HCT116 (cell line): Measurements from ENCODE around the gene EPN1. TPM values are rescaled to one million over a fixed set of nuclear protein-coding genes. Genes with fewer than 3 reads are reported as not detected.

ENCODE experiments used
- ATAC-seq: fragments of 200-7000 bp; cut with Tn5 transposase; 2 replicates; pipeline ENCODE4 v1.9.1; 2020; ENCODE audit warnings: mild to moderate bottlenecking, moderate library complexity
- BruUV-seq: library from RNA; stranded (reverse); fragments of 400-500 nt; replicated peaks from 2 replicates; lab custom pipeline; 2021; lab: Mats Ljungman, UMichigan
- CTCF ChIA-PET: fragments of 300-600 bp; sonication (Branson Sonifier 250); formaldehyde crosslinking; loops from one replicate; lab custom pipeline; 2021; ENCODE audit warnings: antibody characterized with exemption; lab: Charles Lee
- POLR2A ChIA-PET: fragments of 300-600, 350-600 bp; sonication (Branson Sonifier 250); formaldehyde crosslinking; loops from one replicate; lab custom pipeline; 2021; ENCODE audit warnings: antibody characterized with exemption; lab: Charles Lee
- RAD21 ChIA-PET, 2 experiments: fragments of 300-600 bp; sonication (Branson Sonifier 250); formaldehyde crosslinking; loops; one replicate each; lab custom pipeline; 2023; ENCODE audit warnings: low total read pairs in 2 of 2; ENCODE audit not compliant: uncharacterized antibody in 2 of 2, unreplicated experiment in 2 of 2, low non-redundant PET in 1 of 2; lab: Charles Lee
- DNase-seq: peaks from one replicate; pipeline ENCODE4 v3.0.0-alpha.2; 2010; ENCODE audit warnings: low read depth, low spot score
- H2AFZ ChIP-seq: fragments of 200-600 bp; shearing (Covaris generic), sonication (generic); 2 replicates; pipeline ENCODE4 v1.6.1; 2017; ENCODE audit warnings: low read depth, mixed run types, mixed read lengths, antibody characterized with exemption, low read length; ENCODE audit not compliant: poor library complexity, severe bottlenecking
- H3K27ac ChIP-seq: 2 replicates; pipeline ENCODE4 v1.5.1; 2012; ENCODE audit warnings: low read depth, low read length
- H3K27me3 ChIP-seq: fragments of 200-600 bp; sonication (generic); 2 replicates; pipeline ENCODE4 v1.6.1; 2016; ENCODE audit warnings: mixed run types, low read length, mixed read lengths; ENCODE audit not compliant: insufficient read depth
- H3K36me3 ChIP-seq, 2 experiments: fragments of 200-500 bp in 1 of 2; fragments of 200-600 bp in 1 of 2; sonication (Bioruptor generic) in 1 of 2; sonication (generic) in 1 of 2; 2 replicates each; pipeline versions ENCODE4 v1.5.1 to v1.6.1; 2014 to 2016; ENCODE audit warnings: low read length in 2 of 2, inconsistent platforms in 1 of 2, mixed read lengths in 1 of 2, mixed run types in 1 of 2; ENCODE audit not compliant: insufficient read depth in 2 of 2, control insufficient read depth in 1 of 2
- H3K4me1 ChIP-seq, 2 experiments: fragments of 200-600 bp in 1 of 2; sonication (generic) in 1 of 2; 2 replicates each; pipeline versions ENCODE4 v1.5.1 to v1.6.1; 2012 to 2017; ENCODE audit warnings: low read length in 2 of 2, inconsistent platforms in 1 of 2, mild to moderate bottlenecking in 1 of 2, mixed read lengths in 1 of 2, mixed run types in 1 of 2, moderate library complexity in 1 of 2; ENCODE audit not compliant: insufficient read depth in 2 of 2, control insufficient read depth in 1 of 2
- H3K4me2 ChIP-seq: fragments of 200-600 bp; sonication (generic); 2 replicates; pipeline ENCODE4 v1.6.1; 2017; ENCODE audit warnings: mixed run types, low read length, mixed read lengths
- H3K4me3 ChIP-seq, 2 experiments: fragments of 200-600 bp in 1 of 2; sonication (generic) in 1 of 2; replicated peaks in 1 of 2; 2 replicates each; pipeline ENCODE4 v1.5.1; 2011 to 2016; ENCODE audit warnings: low read length in 2 of 2, control low read depth in 1 of 2, low read depth in 1 of 2, mild to moderate bottlenecking in 1 of 2, mixed read lengths in 1 of 2, mixed run types in 1 of 2
- H3K79me2 ChIP-seq: fragments of 200-600 bp; sonication (generic); 2 replicates; pipeline ENCODE4 v1.6.1; 2017; ENCODE audit warnings: mild to moderate bottlenecking, mixed run types, low read length, moderate library complexity, mixed read lengths; ENCODE audit not compliant: insufficient read depth
- H3K9ac ChIP-seq: fragments of 200-600 bp; sonication (generic); 2 replicates; pipeline ENCODE4 v1.6.1; 2016; ENCODE audit warnings: low read length, mixed read lengths
- H3K9me2 ChIP-seq: fragments of 200-600 bp; sonication (generic), shearing (Covaris generic); 2 replicates; pipeline ENCODE4 v1.6.1; 2017; ENCODE audit warnings: mixed run types, mild to moderate bottlenecking, moderate library complexity; ENCODE audit not compliant: insufficient read depth
- H3K9me3 ChIP-seq, 2 experiments: fragments of 200-500 bp in 1 of 2; fragments of 200-600 bp in 1 of 2; sonication (Bioruptor generic) in 1 of 2; sonication (generic) in 1 of 2; 2 replicates each; pipeline ENCODE4 v1.6.1; 2014 to 2017; ENCODE audit warnings: low read length in 2 of 2, mixed read lengths in 2 of 2, inconsistent platforms in 1 of 2, low read depth in 1 of 2, mild to moderate bottlenecking in 1 of 2, mixed run types in 1 of 2, moderate library complexity in 1 of 2; ENCODE audit not compliant: control insufficient read depth in 1 of 2, insufficient read depth in 1 of 2
- H4K20me1 ChIP-seq: fragments of 200-600 bp; sonication (generic), shearing (Covaris generic); 2 replicates; pipeline ENCODE4 v1.6.1; 2017; ENCODE audit warnings: mixed run types, mild to moderate bottlenecking, moderate library complexity; ENCODE audit not compliant: insufficient read depth
- CEBPB ChIP-seq: IDR thresholded peaks from 2 replicates; pipeline ENCODE4 v1.6.1; 2012; ENCODE audit warnings: low read depth
- EZH2phosphoT487 ChIP-seq: fragments of 200-600 bp; IDR thresholded peaks from 2 replicates; pipeline ENCODE4 v1.6.1; 2018; ENCODE audit warnings: antibody characterized with exemption, borderline replicate concordance
- POLR2A ChIP-seq: IDR thresholded peaks from 2 replicates; pipeline ENCODE4 v1.7.0; 2011; ENCODE audit warnings: borderline replicate concordance; ENCODE audit not compliant: insufficient read depth, insufficient read length; ENCODE audit errors: extremely low read depth
- POLR2AphosphoS5 ChIP-seq: IDR thresholded peaks from 2 replicates; pipeline ENCODE4 v1.6.1; 2011; ENCODE audit warnings: mild to moderate bottlenecking, low read depth, low read length, moderate library complexity
- RAD21 ChIP-seq: IDR thresholded peaks from 2 replicates; pipeline ENCODE4 v1.6.1; 2012; ENCODE audit warnings: low read depth, mild to moderate bottlenecking
- SIN3A ChIP-seq: IDR thresholded peaks from 2 replicates; pipeline ENCODE4 v1.6.1; 2012; ENCODE audit warnings: low read depth
- YY1 ChIP-seq: IDR thresholded peaks from 2 replicates; pipeline ENCODE4 v1.6.1; 2011; ENCODE audit warnings: low read length, low read depth, moderate library complexity, mild to moderate bottlenecking; ENCODE audit not compliant: insufficient replicate concordance; ENCODE audit errors: extremely low read depth
- intact Hi-C: fragments of 100-400 bp; cut with micrococcal nuclease; formaldehyde crosslinking; loops from 2 replicates; pipeline ENCODE4 v1.10.0; 2022
- total RNA-seq: library from RNA; stranded (reverse); gene quantifications from one replicate; pipeline ENCODE4 v1.2.1, GENCODE V29; 2021; ENCODE audit not compliant: unreplicated experiment
- TF ChIP-seq, protein P1 (sequence below): IDR thresholded peaks from 2 replicates; pipeline ENCODE4 v1.6.1; 2012; ENCODE audit warnings: low read depth

EPN1 gene
- total RNA-seq, 1 experiment from 2014 or later = 122 TPM

DNA sequence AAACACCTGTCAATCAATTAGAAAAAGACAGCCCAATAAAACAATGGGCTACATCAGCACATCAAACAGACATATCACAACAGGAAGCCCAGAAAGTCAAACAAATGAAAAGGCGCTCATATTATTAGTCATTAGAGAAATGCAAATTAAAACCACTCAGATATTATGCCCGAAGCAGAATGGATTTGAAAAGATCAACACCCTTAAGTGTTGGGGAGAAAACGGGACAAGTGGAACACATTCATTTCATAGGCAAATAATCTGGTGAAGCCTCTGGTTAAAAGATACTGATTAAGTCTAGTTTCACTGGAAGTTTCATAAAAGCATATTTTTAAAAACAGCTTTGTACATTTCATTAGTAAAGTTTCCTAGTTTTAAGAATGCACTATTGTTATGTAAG, 45.8 kb downstream of the EPN1 start:
- TF ChIP-seq EZH2phosphoT487 = no peak
- no peak for TF ChIP-seq RAD21
- TF ChIP-seq, protein P1, sequence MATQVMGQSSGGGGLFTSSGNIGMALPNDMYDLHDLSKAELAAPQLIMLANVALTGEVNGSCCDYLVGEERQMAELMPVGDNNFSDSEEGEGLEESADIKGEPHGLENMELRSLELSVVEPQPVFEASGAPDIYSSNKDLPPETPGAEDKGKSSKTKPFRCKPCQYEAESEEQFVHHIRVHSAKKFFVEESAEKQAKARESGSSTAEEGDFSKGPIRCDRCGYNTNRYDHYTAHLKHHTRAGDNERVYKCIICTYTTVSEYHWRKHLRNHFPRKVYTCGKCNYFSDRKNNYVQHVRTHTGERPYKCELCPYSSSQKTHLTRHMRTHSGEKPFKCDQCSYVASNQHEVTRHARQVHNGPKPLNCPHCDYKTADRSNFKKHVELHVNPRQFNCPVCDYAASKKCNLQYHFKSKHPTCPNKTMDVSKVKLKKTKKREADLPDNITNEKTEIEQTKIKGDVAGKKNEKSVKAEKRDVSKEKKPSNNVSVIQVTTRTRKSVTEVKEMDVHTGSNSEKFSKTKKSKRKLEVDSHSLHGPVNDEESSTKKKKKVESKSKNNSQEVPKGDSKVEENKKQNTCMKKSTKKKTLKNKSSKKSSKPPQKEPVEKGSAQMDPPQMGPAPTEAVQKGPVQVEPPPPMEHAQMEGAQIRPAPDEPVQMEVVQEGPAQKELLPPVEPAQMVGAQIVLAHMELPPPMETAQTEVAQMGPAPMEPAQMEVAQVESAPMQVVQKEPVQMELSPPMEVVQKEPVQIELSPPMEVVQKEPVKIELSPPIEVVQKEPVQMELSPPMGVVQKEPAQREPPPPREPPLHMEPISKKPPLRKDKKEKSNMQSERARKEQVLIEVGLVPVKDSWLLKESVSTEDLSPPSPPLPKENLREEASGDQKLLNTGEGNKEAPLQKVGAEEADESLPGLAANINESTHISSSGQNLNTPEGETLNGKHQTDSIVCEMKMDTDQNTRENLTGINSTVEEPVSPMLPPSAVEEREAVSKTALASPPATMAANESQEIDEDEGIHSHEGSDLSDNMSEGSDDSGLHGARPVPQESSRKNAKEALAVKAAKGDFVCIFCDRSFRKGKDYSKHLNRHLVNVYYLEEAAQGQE = no peak
- TF ChIP-seq POLR2A = no peak
- TF ChIP-seq POLR2AphosphoS5 = no peak
- TF ChIP-seq SIN3A = no peak
- TF ChIP-seq CEBPB = no peak
- TF ChIP-seq YY1 = no peak
- peaks cover 5% of the 10 kb centered on the region for H3K27me3 ChIP-seq
- H4K20me1 ChIP-seq = no peaks in the 10 kb centered on the region
- H3K27ac ChIP-seq = no peak overlapping the region
- ChIA-PET CTCF (no interaction called here), RAD21 (no interaction called here), POLR2A (no interaction called here)
- no peaks in the 10 kb centered on the region for H3K4me1 ChIP-seq
- H3K9ac ChIP-seq = no peak overlapping the region
- no peaks in the 10 kb centered on the region for H3K79me2 ChIP-seq
- no peak overlapping the region for H2AFZ ChIP-seq
- DNase-seq = no peak
- no peak overlapping the region for H3K4me2 ChIP-seq
- intact Hi-C loops = no loop called here
- no peak for ATAC-seq
- 0 out of 4 replicates have a peak, but pooled peaks cover 0 to 4% of the 10 kb centered on the region in 2 experiments for H3K9me3 ChIP-seq
- H3K9me2 ChIP-seq = no peaks in the 10 kb centered on the region
- H3K4me3 ChIP-seq = no peak overlapping the region
- H3K36me3 ChIP-seq = no peaks in the 10 kb centered on the region
- no TSS peak for BruUV-seq
